GM12872 (cell line): ENCODE results near the gene GAL3ST2.

Experiments used
- CTCF ChIP-seq: IDR thresholded peaks from 3 replicates; pipeline ENCODE4 v1.5.1; 2011; ENCODE audit warnings: low read depth, mild to moderate bottlenecking, low read length, moderate library complexity; ENCODE audit not compliant: insufficient read depth

Gene GAL3ST2

GRCh38 chr2:241843321-241844065 is 66.9 kb downstream of the GAL3ST2 start:
- no peak for TF ChIP-seq CTCF

GRCh38 chr2:241844066-241844728 is 67.6 kb downstream of the GAL3ST2 start:
- no peak for TF ChIP-seq CTCF

- no peak for TF ChIP-seq CTCF
Measured at GRCh38 chr2:241844831-241845578, 68.4 kb downstream of the GAL3ST2 start.

- no peak for TF ChIP-seq CTCF
Measured at GRCh38 chr2:241846406-241846805, 69.8 kb downstream of the GAL3ST2 start.

- no peak for TF ChIP-seq CTCF
Measured at GRCh38 chr2:241848761-241849615, 72.4 kb downstream of the GAL3ST2 start.

GRCh38 chr2:241849616-241850543 is 73.3 kb downstream of the GAL3ST2 start:
- TF ChIP-seq CTCF, result no peak
